PFSK-1 (cell line): ENCODE results near the gene NIFK.

Experiments
- FOXP2 ChIP-seq: optimal IDR thresholded peaks from 2 replicates; pipeline ENCODE3; 2011; ENCODE audit warnings: borderline replicate concordance, control low read depth, inconsistent platforms; ENCODE audit not compliant: insufficient read depth; ENCODE audit errors: extremely low read length, extremely low read depth
- POLR2AphosphoS5 ChIP-seq: IDR thresholded peaks from 2 replicates; pipeline ENCODE4 v1.6.1; 2012; ENCODE audit warnings: low read depth, mild to moderate bottlenecking, control low read depth, low read length, moderate library complexity
- REST ChIP-seq, 2 experiments: IDR thresholded peaks; 2 replicates each; pipeline versions ENCODE4 v1.6.1 to v1.8.0; 2011 to 2012; ENCODE audit warnings: low read depth in 2 of 2, low read length in 2 of 2, control low read depth in 1 of 2, inconsistent platforms in 1 of 2, mild to moderate bottlenecking in 1 of 2, moderate library complexity in 1 of 2; ENCODE audit not compliant: insufficient read depth in 1 of 2
- SIN3A ChIP-seq: IDR thresholded peaks from 2 replicates; pipeline ENCODE4 v1.6.1; 2012; ENCODE audit warnings: mild to moderate bottlenecking, low read length, moderate library complexity, borderline replicate concordance; ENCODE audit not compliant: insufficient read depth
- TAF1 ChIP-seq: IDR thresholded peaks from 2 replicates; pipeline ENCODE4 v1.6.1; 2012; ENCODE audit warnings: low read length, control low read depth, borderline replicate concordance; ENCODE audit not compliant: insufficient read depth

Gene NIFK

GRCh38 chr2:121688820-121689219 lies 47.9 kb downstream of the NIFK start:
- TF ChIP-seq SIN3A (no peak), REST (IDR thresholded peaks at IDR 0.05; ENCODE audit: insufficient read depth in 1 of 2, low read depth in 2 of 2, low read length in 2 of 2) (no peak), FOXP2 (no peak), TAF1 (no peak), POLR2AphosphoS5 (no peak)

GRCh38 chr2:121686902-121687301 lies 49.8 kb downstream of the NIFK start:
- TF ChIP-seq REST (IDR thresholded peaks at IDR 0.05; ENCODE audit: insufficient read depth in 1 of 2, low read depth in 2 of 2, low read length in 2 of 2): no peak
- no peak for TF ChIP-seq POLR2AphosphoS5
- TF ChIP-seq FOXP2: no peak
- no peak for TF ChIP-seq TAF1
- no peak for TF ChIP-seq SIN3A

- TF ChIP-seq TAF1: no peak
- TF ChIP-seq POLR2AphosphoS5: no peak
- no peak for TF ChIP-seq REST (IDR thresholded peaks at IDR 0.05; ENCODE audit: insufficient read depth in 1 of 2, low read depth in 2 of 2, low read length in 2 of 2)
- no peak for TF ChIP-seq SIN3A
- TF ChIP-seq FOXP2: no peak
These were observed 50.5 kb downstream of the NIFK start for GRCh38 chr2:121686218-121686617.

DNA sequence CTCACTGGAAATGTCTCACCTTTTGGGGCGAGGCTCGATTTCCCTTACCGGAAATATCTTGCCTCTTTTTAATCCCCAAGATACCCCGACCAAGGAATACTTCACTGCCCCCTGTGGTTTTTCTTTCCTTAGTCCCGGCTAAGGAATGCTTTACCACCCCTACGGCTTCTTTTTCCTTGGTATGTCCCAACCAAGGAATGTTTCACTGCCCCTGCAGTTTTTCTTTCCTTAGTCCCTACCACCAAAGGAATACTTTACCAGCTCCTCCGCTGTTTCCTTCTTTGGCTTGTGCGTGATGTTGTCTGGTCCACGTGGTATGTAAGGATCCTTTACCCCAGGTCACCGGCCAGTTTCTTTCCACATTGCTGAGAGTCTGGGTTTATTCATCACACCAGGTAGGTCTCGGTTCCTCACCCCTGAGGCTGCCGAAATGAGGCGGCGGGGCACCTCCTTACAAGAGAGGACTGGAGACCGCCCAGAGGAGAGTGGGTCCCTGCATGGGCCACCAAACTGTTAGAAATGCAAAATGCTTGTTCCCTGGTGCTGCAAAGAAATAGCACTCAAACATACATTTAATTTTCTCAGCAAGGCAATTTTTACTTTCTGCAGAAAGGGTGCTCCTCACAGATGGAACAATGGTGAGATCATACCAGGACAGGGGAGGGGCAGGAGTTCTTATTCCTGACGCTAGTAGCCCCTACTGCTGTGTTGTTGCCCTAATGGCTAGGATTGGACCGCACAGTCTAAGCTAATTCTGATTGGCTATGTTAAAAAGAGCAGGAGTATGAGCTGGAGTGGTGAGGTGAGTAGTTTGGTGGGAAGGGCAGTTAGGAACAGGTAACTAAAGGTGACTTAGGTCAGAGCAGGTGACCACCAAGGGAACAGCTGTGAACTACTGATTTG lies 54.0 kb downstream of the NIFK start:
- TF ChIP-seq TAF1 (no peak), POLR2AphosphoS5 (no peak), FOXP2 (no peak), SIN3A (no peak), REST (IDR thresholded peaks at IDR 0.05; ENCODE audit: insufficient read depth in 1 of 2, low read depth in 2 of 2, low read length in 2 of 2) (no peak)
